Urothelium cell line (cell line): Measurements from ENCODE around the gene OR52B2.
A peak's percentile ranks its signal among the peaks of the same experiment; 100 is the strongest.

Experiments used
- DNase-seq: peaks from one replicate; pipeline ENCODE4 v3.0.0; 2011; ENCODE audit warnings: low spot score, mixed read lengths
- FAIRE-seq: peaks from 2 replicates; lab custom pipeline; 2011; peaks lifted over from hg19 to GRCh38; lab: Jason Lieb, UNC

Gene OR52B2

GRCh38 chr11:6170226-6170625 is at the start of gene OR52B2:
Gene OR52B2 (minus strand): TSS chr11:6170326. CDS start chr11:6170326, 0 bp downstream.
- no peak for DNase-seq
- FAIRE-seq = no peak

GRCh38 chr11:6219359-6219758 is 49.2 kb upstream of the OR52B2 start:
- FAIRE-seq = no peak
- DNase-seq = no peak

DNA sequence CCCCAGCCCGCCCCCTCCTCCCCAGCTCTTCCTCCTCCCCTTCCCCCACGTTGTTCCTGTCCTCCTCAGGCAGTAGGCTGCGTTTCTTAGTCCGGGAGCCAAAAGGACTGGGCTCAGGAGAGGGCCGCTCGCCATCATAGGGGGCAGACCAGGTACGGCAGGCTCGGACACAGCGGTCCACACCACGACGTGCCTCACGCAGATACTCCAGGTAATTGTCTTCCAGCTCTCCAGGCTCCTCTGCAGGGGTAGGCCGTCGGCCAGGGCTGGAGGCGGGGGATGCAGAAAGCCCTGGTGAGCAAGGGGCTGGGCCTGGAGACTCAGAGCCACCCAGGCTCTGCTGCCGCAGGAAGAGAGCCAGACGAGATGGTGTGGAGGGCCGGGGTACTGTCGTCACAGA is 47.6 kb upstream of the OR52B2 start:
- no peak for DNase-seq
- no peak for FAIRE-seq

- no peak for FAIRE-seq
- no peak for DNase-seq
These were observed 46.4 kb upstream of the OR52B2 start for GRCh38 chr11:6216501-6216900.

DNA sequence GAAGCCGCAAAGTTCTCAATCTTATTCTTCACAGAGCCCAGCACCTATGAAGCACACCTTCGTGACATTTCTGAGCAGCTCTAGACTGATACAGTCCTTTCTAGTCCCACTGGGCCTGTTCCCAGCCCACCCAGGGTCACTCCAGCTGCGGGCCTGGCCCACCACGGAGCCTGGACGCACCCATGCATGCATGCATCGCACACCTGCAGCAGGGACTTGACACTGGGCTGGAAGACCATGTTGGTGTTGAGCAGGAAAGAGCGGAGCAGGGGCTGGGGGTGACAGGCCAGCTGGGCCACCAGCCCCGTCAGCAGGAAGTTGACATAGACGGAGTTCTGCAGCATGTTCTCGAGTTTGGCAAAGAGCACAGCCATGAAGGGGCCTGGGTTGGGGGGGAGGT is 44.4 kb upstream of the OR52B2 start:
- DNase-seq = no peak
- no peak for FAIRE-seq

DNA sequence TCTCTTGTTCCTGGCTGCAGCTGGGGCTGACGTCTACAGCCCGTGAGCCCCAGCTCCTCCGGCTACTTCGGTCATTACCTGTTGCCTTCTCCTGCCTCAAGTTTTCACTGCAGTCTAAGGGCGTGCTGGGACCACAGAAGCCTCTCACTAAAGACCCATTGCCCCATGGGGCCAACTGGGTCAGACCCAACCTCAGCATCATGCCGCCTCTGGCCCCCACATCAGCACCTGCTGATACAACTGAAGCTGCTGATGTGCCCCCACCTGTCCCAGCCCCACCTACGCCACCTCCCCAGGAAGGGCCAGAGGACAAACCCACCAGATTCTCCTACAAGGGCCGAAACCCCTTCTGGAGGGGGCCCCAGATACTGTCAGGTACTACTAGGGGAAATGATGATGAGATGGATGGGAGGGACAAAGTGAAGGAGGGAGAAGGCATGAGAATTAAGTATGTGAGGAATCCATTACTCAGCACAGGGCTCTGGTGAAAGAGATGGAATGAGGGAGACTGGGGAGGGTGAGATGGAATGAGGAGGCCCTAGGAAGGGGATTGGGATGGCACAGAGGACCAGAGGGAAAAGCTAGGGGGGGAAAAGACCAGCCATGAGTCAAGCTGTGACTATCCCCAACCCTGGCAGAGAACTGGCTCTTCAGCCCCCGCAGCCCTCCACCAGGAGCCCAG is 40.3 kb upstream of the OR52B2 start:
- DNase-seq = no peak
- FAIRE-seq = no peak

DNA sequence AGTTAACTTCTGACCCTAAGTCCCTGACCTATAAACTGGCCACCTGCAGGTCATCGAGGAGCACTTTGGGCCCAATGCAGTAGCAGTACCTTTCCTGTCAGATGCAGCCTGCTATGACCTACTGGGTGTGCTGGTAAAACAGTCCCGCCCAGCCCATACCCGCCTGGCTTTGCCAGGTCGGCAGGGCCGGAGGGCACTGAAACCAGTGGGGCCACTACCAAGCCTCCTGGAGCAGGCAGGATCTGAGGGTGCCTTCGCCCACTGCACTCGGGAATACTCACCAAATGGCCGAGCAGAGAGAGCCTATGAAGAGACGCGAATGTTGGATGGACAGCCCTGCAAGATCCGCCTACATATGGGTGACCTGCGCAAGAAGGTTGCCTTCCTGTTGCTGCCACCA is 39.7 kb upstream of the OR52B2 start:
- no peak for FAIRE-seq
- no peak for DNase-seq

DNA sequence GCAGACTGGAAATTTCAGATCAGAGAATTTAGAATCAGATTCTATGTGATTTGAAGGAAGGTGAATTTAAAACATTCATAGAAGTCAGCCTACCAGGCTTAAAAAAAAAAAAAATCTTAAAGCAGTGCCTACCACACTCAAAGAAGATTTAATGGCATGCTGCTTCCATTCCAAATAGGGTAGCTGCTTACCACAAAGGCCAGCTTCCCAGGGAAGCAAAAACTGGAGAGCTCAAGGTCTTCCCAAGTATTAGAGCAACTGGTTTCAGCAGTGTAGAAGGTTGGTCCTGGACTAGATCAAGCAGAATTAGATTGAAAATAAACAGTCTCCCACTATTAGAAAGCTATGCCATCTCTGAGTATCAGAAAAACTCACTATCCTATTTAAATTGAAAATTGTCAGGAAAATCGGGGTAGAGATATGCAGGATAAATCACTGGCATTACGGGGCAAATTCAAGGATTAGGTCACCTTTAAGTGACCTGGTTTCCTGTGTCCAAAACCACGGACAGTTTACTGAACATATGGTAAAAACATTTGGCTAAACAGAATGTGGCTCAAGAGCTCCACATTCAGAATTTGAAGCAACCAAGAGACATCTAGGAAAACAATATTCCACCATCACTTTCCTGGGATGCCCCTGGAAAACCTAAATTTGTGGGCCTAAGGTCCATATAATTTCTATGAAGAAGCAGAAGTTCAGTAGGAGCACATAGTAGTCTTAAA is 36.5 kb upstream of the OR52B2 start:
- FAIRE-seq = no peak
- DNase-seq = no peak

GRCh38 chr11:6205366-6205765 is 35.2 kb upstream of the OR52B2 start, which contains the start of gene C11orf42:
Gene C11orf42 (plus strand): TSS chr11:6205557. CDS start chr11:6205616, 59 bp downstream.
- DNase-seq = no peak
- peak; percentile 23 for FAIRE-seq

DNA sequence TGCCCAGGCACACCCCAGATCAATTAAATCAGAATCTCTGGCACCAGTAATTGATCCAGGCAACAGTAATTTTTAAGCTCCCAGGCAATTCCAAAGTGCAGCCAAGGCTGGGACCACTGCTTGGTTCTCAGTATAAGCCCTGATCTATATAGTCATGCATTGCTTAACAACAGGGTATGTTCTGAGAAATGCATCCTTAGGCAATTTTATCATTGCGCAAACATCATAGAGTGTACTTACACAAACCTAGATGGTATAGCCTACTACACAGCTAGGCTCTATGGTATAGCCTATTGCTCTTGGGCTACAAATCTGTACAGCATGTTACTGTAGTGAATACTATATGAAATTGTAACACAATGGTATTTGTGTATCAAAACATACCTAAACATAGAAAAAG is 34.6 kb upstream of the OR52B2 start:
- FAIRE-seq (no peak), DNase-seq (no peak)

DNA sequence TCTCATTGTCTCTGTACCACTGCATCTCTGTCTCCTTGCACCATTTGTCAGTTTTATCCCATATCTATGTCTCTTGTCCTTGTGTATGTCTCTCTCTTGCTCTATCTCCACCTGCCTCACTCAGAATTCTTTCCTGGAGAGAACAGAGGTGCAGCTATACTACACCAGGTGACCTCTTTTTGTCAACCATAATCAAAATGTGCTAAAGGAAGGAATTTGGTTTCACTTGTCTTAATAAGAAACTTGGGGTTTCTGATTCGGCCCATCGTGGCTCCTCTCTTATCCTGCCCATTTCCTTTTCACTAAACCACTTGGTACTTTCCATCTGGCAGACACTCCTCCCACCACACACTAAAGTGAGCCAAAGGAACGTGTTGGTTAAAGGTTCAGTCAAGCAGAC is 33.2 kb upstream of the OR52B2 start:
- FAIRE-seq (no peak), DNase-seq (no peak)

DNA sequence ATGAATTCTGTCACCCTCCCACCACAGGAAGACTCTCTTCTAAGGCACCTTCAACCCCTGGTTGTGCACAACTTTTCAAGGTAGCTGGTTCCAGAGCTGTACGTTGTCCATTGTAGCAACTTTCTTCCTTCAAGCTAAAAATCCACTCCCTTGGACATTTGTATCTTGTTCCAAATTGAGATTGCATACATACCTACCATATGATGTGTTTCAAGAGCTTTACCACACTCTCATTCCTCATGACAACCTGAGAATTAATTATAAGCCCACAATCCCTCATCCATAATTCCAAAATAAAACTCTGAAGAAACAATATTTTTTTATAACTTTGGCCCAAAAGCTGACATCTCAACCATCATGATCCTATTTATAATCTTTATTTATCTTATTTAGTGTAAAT is 31.9 kb upstream of the OR52B2 start:
- FAIRE-seq = no peak

DNA sequence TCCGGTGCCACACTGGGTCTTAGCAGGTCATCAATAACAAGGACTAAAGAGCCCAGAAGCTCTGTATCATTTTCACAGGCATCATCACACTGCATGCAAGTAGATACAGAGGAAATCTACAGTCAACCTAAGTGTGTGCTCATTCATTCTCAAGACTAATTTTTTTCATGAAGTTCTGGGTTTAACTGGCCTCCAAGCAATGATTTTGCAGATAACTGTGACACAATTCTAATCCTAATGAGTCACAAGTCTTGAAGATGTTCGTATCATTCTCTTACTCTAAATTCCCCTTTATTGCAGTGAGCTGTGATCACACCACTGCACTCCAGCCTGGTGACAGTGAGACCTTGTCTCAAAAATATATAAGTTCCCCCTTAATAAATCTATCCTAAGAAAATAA is 31.4 kb upstream of the OR52B2 start:
- no peak for DNase-seq
- no peak for FAIRE-seq

More for the DNA sequence above, 31.9 kb upstream of the OR52B2 start:
- no peak for DNase-seq

DNA sequence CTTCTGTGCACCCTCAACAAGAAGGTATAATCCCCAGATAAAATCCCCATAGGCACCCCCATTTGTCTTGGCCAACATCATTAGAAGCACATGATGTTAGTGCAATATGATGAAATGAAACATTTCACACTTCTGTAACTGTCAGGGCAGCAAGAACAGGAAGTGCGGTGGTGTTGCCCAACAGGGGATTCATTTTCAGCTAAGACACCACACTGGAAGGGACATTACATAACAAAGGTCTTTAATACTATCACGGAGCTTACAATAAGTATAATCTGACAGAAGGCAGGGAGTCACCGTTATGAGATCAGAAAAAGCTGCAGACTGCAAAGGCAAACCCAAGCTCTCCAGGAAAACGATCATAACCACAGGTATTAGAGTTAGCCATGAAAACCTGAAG is 30.8 kb upstream of the OR52B2 start:
- FAIRE-seq = no peak
- DNase-seq = no peak

GRCh38 chr11:6199174-6199810 is 29.2 kb upstream of the OR52B2 start, which contains the start of gene OR52W1:
Gene OR52W1 (plus strand): TSS chr11:6199224. CDS start chr11:6199224, 0 bp downstream.
- DNase-seq (no peak), FAIRE-seq (peak; percentile 52)

DNA sequence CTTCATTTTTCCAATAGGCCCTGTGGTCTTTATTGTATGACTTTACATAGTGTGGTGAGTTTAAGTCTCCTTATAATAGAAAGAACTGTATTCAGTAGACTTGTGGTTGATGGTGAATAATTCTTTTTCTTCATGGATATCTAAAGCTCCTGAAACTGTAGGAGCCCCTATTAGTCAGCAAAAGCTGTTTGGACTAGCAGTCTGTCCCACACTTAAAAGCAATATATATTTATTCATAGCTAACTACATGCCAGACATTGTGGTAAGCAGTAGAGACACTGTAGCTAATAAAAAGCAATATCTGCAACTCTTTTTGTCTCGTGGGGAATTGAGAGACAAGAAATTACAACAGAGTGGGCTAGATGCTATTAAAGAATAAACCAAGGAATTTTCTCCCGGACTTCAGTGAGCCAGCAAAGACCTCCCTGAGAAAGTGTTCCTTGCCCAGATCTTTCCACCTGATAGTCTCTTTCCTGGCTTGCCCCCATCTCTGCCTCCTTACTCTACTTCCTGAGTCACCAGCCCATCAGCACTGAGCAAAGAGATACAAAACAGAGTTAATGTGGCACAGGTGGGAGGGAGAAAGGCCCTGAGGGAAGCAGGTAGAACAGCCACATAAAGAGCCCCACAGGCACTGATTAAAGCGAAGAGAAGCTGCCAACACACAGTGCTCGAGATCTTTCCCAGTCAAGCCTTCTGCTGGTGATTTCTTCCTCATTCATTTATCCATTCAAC is 27.5 kb upstream of the OR52B2 start:
- DNase-seq (no peak), FAIRE-seq (no peak)

GRCh38 chr11:6196396-6196795 is 26.3 kb upstream of the OR52B2 start:
- no peak for DNase-seq

DNA sequence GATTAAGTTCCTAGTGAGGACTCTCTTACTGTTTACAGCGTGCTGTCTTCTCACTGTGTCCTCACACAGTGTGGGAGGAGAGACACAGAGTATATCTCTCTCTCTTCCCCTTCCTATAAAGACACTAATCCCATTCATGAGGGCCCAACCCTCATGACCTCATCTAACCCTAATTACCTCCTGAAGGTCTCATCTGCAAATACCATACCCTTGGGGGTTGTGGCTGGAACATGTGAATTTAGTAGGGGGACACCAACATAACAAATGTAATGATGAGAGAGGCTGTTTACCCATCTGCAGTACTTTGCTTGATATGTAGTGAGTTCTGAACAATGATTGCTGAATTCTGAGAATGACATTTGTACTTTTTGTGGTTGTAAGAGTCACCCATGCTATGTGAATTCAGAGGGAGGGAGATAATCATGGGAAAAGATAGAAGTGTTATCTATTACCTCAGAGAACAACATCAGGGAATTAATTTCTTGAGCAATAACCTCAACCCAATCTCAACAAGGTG is 24.0 kb upstream of the OR52B2 start:
- no peak for FAIRE-seq
- no peak for DNase-seq

More at GRCh38 chr11:6196396-6196795, 26.3 kb upstream of the OR52B2 start:
- no peak for FAIRE-seq

GRCh38 chr11:6191742-6192141 is 21.6 kb upstream of the OR52B2 start:
- DNase-seq (no peak), FAIRE-seq (no peak)

DNA sequence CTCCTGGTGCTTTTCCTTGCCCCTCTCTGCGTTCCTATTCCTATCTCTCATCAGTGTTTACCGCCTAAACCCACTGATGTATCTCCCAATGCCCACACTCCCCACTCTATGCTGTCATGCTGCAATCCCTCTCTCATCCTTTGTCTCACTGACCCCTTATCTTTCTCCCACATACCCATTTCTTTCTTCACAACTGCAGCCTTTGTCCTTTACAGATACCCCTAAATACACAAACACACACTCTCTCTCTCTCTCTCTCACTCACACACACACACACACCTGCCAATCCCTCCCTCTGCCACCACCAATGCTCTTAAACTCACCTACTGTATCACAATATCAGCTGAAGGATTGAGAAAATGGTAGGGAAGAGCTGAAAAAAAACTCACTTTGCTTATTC is 5.3 kb upstream of the OR52B2 start:
- FAIRE-seq (no peak), DNase-seq (no peak)
